HepG2 (cell line): ENCODE measurements around the gene BCL2L2. TPM values are rescaled to one million over a fixed set of nuclear protein-coding genes. Genes with fewer than 3 reads are reported as not detected.

ENCODE experiments used
- AGO1 ChIP-seq: fragments of 200-400 bp; formaldehyde crosslinking; IDR thresholded peaks from 2 replicates; pipeline ENCODE4 v1.6.1; 2017; ENCODE audit warnings: mild to moderate bottlenecking, low read depth, low read length, moderate library complexity; ENCODE audit not compliant: poor library complexity, severe bottlenecking
- ETV6 ChIP-seq: sonication (generic); formaldehyde crosslinking; conservative IDR thresholded peaks from 2 replicates; pipeline ENCODE4 v1.4.0; 2020; ENCODE audit warnings: missing genetic modification reagents
- KAT8 ChIP-seq: IDR thresholded peaks from 2 replicates; pipeline ENCODE4 v1.6.1; 2016; ENCODE audit warnings: missing genetic modification reagents, missing compliant biosample characterization
- KLF9 ChIP-seq: IDR thresholded peaks from 2 replicates; pipeline ENCODE4 v1.6.1; 2016; ENCODE audit warnings: low read depth
- NKX3-1 ChIP-seq: sonication (generic); formaldehyde crosslinking; IDR thresholded peaks from 2 replicates; pipeline ENCODE4 v1.5.0; 2020; ENCODE audit warnings: missing genetic modification reagents
- RFX1 ChIP-seq: fragments of 450-650 bp; IDR thresholded peaks from 2 replicates; pipeline ENCODE4 v1.6.1; 2017
- SUZ12 ChIP-seq: fragments of 150-350 bp; IDR thresholded peaks from 2 replicates; pipeline ENCODE4 v1.6.1; 2014; ENCODE audit warnings: low read depth, low read length
- U2AF1 ChIP-seq: fragments of 200-400 bp; formaldehyde crosslinking; optimal IDR thresholded peaks from 2 replicates; pipeline ENCODE3; 2017; ENCODE audit warnings: mild to moderate bottlenecking, low read depth, low read length
- ZNF292 ChIP-seq: sonication (generic); formaldehyde crosslinking; IDR thresholded peaks from 2 replicates; pipeline ENCODE4 v1.8.1; 2022; ENCODE audit warnings: mild to moderate bottlenecking, low read depth, missing genetic modification reagents, borderline replicate concordance
- ZNF30 ChIP-seq: sonication (generic); formaldehyde crosslinking; IDR thresholded peaks from 2 replicates; pipeline ENCODE4 v1.5.0; 2020; ENCODE audit warnings: mild to moderate bottlenecking, missing genetic modification reagents
- ZNF451 ChIP-seq: sonication (generic); formaldehyde crosslinking; IDR thresholded peaks from 2 replicates; pipeline ENCODE4 v1.5.0; 2020; ENCODE audit warnings: mild to moderate bottlenecking, missing genetic modification reagents
- ZNF644 ChIP-seq: IDR thresholded peaks from 2 replicates; pipeline ENCODE4 v1.6.1; 2016; ENCODE audit warnings: low read depth
- polyA plus RNA-seq, 8 experiments: library from polyadenylated mRNA; depleted of rRNA in 3 of 8; stranded (reverse) in 7 of 8; unstranded in 1 of 8; fragments of >200 nt; fragmentation: Illumina TruSeq in 4 of 8; extraction: Trizol in 4 of 8; gene quantifications; 2 replicates each; pipeline versions ENCODE4 v1.2.1 to v1.2.3, GENCODE V29; 2011 to 2016; ENCODE audit warnings: low read depth in 4 of 8, missing spikeins in 1 of 8, mixed read lengths in 1 of 8; ENCODE audit not compliant: insufficient read depth in 1 of 8
- total RNA-seq, 5 experiments: library from RNA; depleted of rRNA; stranded (reverse); fragments of >200 nt; fragmentation: Illumina TruSeq; extraction: Trizol; gene quantifications; 2 replicates each; pipeline ENCODE4 v1.2.3, GENCODE V29; 2016; ENCODE audit warnings: low read depth in 1 of 5
- TF ChIP-seq, protein P1 (sequence below): sonication (generic); formaldehyde crosslinking; IDR thresholded peaks from 2 replicates; pipeline ENCODE4 v1.4.0; 2020; ENCODE audit warnings: mild to moderate bottlenecking, missing genetic modification reagents
- TF ChIP-seq, protein P2 (sequence below): sonication (generic); formaldehyde crosslinking; IDR thresholded peaks from 2 replicates; pipeline ENCODE4 v1.4.0; 2020; ENCODE audit warnings: missing genetic modification reagents, borderline replicate concordance
- TF ChIP-seq, protein P3 (sequence below), 2 experiments: fragments of 450-650 bp in 1 of 2; sonication (generic) in 1 of 2; formaldehyde crosslinking in 1 of 2; IDR thresholded peaks; 2 replicates each; pipeline versions ENCODE4 v1.6.1 to v1.8.0; 2016 to 2022; ENCODE audit warnings: antibody characterized with exemption in 1 of 2, mild to moderate bottlenecking in 1 of 2, missing genetic modification reagents in 1 of 2
- TF ChIP-seq, protein P4 (sequence below): sonication (generic); formaldehyde crosslinking; IDR thresholded peaks from 2 replicates; pipeline ENCODE4 v1.4.0; 2020; ENCODE audit warnings: mild to moderate bottlenecking, missing genetic modification reagents

The BCL2L2 gene
- total and polyA plus RNA-seq, 2 of the 13 experiments (the other 11 are each of a cell fraction or from before 2014, with no cell fraction given) = 28.1 to 49.8 TPM

DNA sequence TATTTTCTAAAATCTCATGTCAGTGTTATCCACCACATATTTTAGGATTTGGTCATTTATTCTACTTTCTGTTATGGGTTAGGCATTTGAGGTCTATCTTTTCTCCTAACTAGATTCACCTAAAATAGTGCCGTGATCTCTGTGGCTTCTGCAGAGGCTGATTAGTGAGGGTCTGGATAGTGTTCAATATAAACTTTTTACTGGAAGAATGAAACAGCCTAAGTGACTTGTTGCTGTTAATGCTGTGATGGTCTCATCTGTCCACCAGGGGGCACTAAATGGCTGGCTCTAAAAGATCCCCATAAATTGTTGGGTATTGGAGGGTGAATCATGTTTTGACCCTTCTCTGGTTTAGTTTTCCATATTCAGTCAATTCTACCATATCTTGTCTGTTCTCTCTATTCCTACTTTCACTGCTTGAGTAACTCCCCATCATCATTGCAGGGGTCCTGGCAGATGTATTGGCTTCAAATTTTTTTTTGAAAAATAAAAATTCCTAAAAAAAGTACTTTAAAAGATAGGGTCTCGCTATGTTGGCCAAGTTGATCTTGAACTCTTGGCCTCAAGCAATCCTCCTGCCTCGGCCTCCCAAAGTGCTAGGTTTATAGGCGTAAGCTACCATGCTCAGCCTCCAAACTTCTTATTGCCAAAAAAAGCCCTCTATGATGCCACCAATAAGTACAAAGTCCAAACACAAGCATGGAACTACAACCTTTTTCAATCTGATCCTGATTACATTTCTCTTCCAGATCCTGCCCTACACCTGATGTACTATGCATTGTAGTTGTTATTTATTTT is 21.5 kb downstream of the BCL2L2 start (continued):
- peak; percentile 74 for TF ChIP-seq KAT8 (CRISPR knock-in tag)
- no peak for TF ChIP-seq RFX1
- TF ChIP-seq ETV6 (CRISPR knock-in tag) = peak; percentile 81; the same call in 1 of the 2 replicates
- no peak for TF ChIP-seq ZNF451 (CRISPR knock-in tag)
- no peak for TF ChIP-seq NKX3-1 (CRISPR knock-in tag)
- no peak for TF ChIP-seq ZNF30 (CRISPR knock-in tag)
- TF ChIP-seq ZNF292 (CRISPR knock-in tag) = no peak
- TF ChIP-seq, protein P1, sequence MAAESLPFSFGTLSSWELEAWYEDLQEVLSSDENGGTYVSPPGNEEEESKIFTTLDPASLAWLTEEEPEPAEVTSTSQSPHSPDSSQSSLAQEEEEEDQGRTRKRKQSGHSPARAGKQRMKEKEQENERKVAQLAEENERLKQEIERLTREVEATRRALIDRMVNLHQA (CRISPR knock-in tag) = peak; percentile 79; the same call in 1 of the 2 replicates
- no peak for TF ChIP-seq ZNF644 (CRISPR knock-in tag)
- no peak for TF ChIP-seq AGO1
- TF ChIP-seq, protein P2, sequence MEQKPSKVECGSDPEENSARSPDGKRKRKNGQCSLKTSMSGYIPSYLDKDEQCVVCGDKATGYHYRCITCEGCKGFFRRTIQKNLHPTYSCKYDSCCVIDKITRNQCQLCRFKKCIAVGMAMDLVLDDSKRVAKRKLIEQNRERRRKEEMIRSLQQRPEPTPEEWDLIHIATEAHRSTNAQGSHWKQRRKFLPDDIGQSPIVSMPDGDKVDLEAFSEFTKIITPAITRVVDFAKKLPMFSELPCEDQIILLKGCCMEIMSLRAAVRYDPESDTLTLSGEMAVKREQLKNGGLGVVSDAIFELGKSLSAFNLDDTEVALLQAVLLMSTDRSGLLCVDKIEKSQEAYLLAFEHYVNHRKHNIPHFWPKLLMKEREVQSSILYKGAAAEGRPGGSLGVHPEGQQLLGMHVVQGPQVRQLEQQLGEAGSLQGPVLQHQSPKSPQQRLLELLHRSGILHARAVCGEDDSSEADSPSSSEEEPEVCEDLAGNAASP (CRISPR knock-in tag) = peak; percentile 49; the same call in 1 of the 2 replicates
- TF ChIP-seq, protein P3, sequence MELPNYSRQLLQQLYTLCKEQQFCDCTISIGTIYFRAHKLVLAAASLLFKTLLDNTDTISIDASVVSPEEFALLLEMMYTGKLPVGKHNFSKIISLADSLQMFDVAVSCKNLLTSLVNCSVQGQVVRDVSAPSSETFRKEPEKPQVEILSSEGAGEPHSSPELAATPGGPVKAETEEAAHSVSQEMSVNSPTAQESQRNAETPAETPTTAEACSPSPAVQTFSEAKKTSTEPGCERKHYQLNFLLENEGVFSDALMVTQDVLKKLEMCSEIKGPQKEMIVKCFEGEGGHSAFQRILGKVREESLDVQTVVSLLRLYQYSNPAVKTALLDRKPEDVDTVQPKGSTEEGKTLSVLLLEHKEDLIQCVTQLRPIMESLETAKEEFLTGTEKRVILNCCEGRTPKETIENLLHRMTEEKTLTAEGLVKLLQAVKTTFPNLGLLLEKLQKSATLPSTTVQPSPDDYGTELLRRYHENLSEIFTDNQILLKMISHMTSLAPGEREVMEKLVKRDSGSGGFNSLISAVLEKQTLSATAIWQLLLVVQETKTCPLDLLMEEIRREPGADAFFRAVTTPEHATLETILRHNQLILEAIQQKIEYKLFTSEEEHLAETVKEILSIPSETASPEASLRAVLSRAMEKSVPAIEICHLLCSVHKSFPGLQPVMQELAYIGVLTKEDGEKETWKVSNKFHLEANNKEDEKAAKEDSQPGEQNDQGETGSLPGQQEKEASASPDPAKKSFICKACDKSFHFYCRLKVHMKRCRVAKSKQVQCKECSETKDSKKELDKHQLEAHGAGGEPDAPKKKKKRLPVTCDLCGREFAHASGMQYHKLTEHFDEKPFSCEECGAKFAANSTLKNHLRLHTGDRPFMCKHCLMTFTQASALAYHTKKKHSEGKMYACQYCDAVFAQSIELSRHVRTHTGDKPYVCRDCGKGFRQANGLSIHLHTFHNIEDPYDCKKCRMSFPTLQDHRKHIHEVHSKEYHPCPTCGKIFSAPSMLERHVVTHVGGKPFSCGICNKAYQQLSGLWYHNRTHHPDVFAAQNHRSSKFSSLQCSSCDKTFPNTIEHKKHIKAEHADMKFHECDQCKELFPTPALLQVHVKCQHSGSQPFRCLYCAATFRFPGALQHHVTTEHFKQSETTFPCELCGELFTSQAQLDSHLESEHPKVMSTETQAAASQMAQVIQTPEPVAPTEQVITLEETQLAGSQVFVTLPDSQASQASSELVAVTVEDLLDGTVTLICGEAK (IDR thresholded peaks at IDR 0.05) = no peak
- TF ChIP-seq, protein P3 (CRISPR knock-in tag; IDR thresholded peaks at IDR 0.05) = no peak
- TF ChIP-seq U2AF1 = no peak
- TF ChIP-seq, protein P4, sequence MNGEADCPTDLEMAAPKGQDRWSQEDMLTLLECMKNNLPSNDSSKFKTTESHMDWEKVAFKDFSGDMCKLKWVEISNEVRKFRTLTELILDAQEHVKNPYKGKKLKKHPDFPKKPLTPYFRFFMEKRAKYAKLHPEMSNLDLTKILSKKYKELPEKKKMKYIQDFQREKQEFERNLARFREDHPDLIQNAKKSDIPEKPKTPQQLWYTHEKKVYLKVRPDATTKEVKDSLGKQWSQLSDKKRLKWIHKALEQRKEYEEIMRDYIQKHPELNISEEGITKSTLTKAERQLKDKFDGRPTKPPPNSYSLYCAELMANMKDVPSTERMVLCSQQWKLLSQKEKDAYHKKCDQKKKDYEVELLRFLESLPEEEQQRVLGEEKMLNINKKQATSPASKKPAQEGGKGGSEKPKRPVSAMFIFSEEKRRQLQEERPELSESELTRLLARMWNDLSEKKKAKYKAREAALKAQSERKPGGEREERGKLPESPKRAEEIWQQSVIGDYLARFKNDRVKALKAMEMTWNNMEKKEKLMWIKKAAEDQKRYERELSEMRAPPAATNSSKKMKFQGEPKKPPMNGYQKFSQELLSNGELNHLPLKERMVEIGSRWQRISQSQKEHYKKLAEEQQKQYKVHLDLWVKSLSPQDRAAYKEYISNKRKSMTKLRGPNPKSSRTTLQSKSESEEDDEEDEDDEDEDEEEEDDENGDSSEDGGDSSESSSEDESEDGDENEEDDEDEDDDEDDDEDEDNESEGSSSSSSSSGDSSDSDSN (CRISPR knock-in tag) = no peak
- TF ChIP-seq KLF9 = 0 out of 2 replicates have a peak, but pooled peaks have one; percentile 58
- TF ChIP-seq SUZ12 = no peak
